Measurements from ENCODE around the gene DOCK1.
"Not testable (repeated sequence)": the region's sequence is repeated elsewhere in the genome, so short reads cannot be mapped to it uniquely, and the experiment has no call there.

Gene DOCK1

GRCh38 chr10:127283017-127283416 lies 377.8 kb downstream of the DOCK1 start:
- DNase-seq, result no peak
- intact Hi-C loops (cut with DNase I), result no loop called here

- no peak for DNase-seq
- intact Hi-C loops (cut with DNase I), result no loop called here
These were observed 378.3 kb downstream of the DOCK1 start for GRCh38 chr10:127283576-127283975.

GRCh38 chr10:127290850-127291249 lies 385.6 kb downstream of the DOCK1 start:
- intact Hi-C loops (cut with DNase I), result no loop called here
- DNase-seq, result no peak

DNA sequence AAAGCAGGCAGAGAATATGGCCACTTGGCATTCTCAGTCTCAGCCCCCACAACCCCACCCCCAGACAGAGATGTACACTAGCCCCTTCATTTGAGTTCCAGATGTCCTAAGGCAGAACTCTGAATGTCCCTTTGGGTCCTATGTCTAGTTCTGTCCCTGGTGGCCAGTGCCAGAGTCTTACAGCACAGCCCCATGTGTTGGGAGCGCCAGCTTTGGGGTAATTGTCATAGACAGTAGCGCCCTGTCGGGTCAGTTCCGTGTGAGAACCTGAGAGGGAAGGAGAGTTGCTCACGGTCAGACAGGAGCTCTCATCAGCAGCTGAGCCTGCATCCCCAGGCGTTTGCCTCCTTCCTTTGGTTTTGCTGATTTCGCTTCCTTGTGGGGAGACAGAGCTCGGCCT lies 386.1 kb downstream of the DOCK1 start:
- intact Hi-C loops (cut with DNase I), result no loop called here
- DNase-seq, result no peak

DNA sequence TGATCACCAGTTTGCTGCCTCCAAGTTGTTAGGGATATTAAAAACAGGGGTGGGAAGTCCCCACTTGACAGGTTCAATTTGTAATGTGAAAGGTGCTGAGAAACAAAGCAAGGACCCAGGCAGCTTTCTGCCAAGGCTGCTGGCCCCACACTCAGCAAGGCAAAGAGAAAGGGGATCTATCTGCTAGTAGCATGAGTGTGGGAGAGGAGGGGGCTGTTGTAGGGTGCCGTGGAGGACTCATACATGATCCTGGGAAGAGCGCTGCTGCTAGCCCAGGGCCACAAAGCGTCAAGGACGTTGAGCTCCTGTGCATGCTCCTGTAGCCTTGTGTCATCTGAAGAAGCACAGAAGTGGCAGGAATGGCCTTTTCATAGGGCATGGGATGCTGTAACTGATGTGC lies 387.7 kb downstream of the DOCK1 start:
- no peak for DNase-seq
- intact Hi-C loops (cut with DNase I), result no loop called here

DNA sequence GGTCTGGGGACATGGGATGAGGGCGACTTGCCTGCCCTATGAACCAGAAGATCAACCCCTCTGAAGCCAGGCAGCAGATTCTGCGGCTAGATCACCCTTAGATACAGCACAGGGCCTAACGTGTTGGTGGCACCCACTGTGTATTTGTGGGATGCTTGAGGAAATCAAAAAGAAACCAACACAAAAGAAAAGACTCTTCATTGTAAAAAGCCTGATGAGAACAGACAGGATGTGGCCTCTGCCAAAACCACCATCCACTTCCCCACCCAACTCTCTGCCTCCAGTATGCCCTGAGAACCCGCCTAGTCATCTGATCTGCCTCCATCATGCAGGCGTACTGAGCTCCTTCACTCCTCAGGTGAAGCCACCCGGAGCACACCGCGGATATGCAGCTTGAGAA lies 388.4 kb downstream of the DOCK1 start:
- intact Hi-C loops (cut with DNase I), result no loop called here

GRCh38 chr10:127296696-127297095 lies 391.5 kb downstream of the DOCK1 start:
- intact Hi-C loops (cut with DNase I), result no loop called here

More for the DNA sequence above, 388.4 kb downstream of the DOCK1 start:
- DNase-seq, result no peak

GRCh38 chr10:127298381-127298780 lies 393.2 kb downstream of the DOCK1 start:
- no peak for DNase-seq
- intact Hi-C loops (cut with DNase I), result no loop called here

More at GRCh38 chr10:127296696-127297095, 391.5 kb downstream of the DOCK1 start:
- DNase-seq, result no peak

DNA sequence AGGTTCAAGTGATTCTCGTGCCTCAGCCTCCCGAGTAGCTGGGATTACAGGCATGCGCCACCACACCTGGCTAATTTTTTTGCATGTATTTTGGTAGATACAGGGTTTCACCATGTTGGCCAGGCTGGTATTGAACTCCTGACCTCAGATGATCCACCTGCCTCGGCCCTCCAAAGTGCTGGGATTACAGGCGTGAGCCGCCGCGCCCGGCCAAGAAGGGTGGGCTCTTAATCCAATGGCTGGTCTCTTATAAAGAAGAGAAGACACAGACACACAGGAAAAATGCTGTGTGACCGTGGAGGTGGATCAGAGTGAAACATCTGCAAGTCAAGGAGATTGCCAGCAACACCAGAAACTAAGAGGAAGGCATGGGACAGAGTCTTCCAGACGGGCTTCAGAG lies 394.0 kb downstream of the DOCK1 start:
- intact Hi-C loops (cut with DNase I), result not testable (repeated sequence)

DNA sequence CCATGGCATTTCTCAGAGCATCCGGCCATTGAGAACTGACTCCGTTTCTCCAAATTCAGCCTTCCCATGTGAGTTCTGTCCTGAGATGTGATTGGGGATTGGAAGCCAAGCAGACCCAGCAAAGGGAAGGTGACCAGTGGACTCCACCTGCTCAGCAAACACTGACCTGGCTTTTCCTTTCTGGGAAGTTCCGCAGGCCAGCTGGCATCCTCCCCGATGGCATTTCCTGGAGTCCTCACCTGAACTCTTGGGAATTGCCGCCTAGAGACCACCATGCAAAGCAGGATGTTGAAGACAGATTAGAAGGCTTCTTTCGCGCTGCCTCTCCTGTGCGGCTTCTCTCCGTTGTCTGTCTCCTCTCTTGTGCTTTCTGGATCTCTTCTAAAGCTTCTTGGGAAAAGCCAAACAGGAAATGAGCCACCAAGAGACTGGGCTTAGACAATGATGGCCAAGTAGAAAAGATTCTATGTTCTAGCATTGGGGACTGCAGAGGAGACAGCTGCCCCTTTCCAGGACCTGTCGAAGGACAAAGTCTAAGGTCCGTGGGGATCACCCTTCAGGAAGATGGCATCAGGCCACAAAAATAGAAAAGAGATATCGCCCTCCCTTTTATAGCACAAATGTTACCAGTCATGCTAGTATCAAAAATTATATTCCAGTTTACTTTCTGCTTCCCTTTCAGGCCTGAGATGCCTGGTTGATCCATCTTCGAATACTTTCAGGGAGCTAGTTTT lies 394.9 kb downstream of the DOCK1 start:
- no peak for DNase-seq
- intact Hi-C loops (cut with DNase I), result no loop called here

More for the DNA sequence above, 394.0 kb downstream of the DOCK1 start:
- DNase-seq, result not testable (repeated sequence)

DNA sequence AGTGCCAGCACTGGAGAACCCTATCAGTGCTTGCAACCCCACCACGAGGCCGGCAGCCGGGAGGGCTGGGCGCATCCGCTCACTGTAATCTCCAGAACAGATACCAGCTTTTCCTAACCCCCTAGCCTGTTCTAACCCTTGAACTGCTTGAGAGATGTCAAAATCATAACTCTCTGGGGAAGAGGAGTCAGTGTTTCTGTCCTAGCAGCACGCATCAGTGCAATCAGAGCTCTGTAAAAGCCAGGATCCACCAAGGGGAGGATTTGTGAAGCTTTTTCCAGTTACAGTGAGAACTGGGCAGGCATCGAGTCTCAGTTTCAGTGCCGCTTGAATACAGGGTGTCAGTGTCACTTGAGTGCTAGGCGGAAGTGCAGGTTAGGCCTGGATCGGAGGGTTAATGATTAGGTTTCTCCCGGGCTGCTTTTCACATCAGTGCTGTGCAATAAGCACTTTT lies 395.7 kb downstream of the DOCK1 start:
- intact Hi-C loops (cut with DNase I), result no loop called here
- DNase-seq, result no peak

GRCh38 chr10:127302343-127302742 lies 397.1 kb downstream of the DOCK1 start:
- DNase-seq, result no peak
- intact Hi-C loops (cut with DNase I), result no loop called here

DNA sequence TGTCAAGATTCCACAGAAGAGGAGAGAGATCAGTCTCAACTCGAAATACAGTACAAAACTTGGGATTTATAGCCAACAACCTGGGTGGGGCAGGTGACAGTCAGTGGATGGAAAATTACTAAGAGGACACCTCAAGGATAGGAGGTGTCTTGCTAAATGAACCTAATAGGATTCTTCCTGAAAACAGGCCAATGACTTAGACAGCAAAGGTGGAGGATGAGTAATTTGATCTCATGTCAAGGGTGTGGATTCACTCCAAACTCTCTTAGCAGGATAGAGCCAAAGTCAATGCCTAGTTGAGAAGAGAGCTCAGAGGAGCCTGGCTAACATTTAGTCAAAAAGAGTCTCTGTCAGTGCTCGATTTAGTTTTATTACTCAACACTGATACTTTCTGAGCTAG lies 397.9 kb downstream of the DOCK1 start:
- intact Hi-C loops (cut with DNase I), result no loop called here
- no peak for DNase-seq

DNA sequence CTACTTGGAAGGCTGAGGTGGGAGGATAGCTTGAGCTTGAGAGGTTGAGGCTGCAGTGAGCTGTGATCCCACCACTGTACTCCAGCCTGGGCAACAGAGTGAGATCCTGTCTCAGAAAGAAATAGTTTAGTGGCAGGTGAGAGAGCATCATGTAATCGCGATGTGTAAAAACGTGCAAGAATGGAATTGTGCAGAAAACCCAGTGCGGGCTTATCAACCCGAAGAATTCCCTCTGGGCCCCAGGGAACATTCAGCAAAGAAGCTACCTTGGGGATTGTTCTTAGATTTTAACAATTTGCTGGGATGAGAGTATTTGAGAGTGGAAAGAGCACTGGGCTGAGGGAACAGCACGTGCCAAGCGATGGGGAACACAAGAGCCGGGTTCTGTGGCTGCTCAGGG lies 398.5 kb downstream of the DOCK1 start:
- intact Hi-C loops (cut with DNase I), result no loop called here
- DNase-seq, result no peak

DNA sequence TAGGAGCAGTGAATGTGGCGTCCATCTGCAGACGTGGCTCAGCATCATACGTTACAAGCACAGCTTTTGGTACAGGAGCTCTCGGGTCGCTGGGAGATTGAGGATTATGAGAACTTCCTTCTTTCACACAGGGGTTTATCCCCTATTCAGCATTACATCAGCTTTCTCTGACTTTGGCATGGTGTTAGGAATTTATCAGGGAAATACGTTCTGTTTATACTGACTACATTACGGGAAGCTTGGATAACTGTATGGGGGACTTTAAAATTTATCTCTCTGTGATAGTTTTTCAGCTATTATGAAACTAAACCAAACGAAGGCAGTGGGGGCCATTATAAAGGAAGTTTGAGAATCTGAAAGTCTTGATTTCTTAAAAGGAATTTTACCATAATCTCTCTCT lies 401.3 kb downstream of the DOCK1 start:
- intact Hi-C loops (cut with DNase I), result no loop called here
- no peak for DNase-seq

DNA sequence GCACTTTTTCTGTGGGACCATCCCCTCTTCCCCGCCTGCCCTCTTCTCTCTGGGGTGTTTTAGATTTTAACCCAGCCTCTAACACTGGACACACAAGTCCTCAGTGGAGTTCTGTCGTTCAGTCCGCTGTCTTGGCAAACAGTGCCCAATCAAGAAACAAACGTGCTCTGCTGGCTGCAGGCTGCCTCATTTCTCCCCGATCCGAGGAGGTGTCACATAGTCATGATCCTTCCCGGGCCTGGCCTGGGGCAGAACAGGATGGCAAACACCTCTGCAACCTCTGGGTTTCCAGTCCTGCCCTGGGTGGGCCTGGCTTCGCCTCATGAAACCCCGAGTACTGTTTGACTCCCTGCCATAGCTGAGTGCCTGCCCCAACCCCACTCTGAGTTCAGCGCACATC lies 402.1 kb downstream of the DOCK1 start:
- intact Hi-C loops (cut with DNase I), result no loop called here
- no peak for DNase-seq

- intact Hi-C loops (cut with DNase I), result no loop called here
These were observed 402.8 kb downstream of the DOCK1 start for GRCh38 chr10:127308031-127308430.

GRCh38 chr10:127309619-127310018 lies 404.4 kb downstream of the DOCK1 start:
- DNase-seq; intact Hi-C loops (cut with DNase I): not testable (repeated sequence)

More at GRCh38 chr10:127308031-127308430, 402.8 kb downstream of the DOCK1 start:
- DNase-seq, result peak in 1 of 10 donors; percentile 57

DNA sequence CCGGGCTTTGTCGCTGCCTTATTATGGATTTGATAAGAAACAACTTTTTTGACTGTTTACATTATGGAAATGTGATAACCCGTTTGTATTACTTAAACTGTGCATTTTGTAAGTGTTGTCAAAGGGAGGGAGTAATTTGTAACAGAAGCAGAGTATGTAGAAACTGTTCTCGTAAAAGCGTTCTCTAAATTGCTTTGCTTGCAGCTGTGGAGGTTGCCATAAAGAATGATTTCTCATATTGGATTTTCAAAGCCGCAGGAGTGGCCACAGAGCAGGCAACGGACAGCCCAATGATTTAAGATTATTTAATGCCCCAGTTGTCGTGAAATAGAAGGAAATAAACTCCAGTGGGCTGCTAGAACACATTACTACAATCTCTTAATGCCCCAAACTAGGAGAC lies 405.2 kb downstream of the DOCK1 start:
- no peak for DNase-seq
- intact Hi-C loops (cut with DNase I), result no loop called here

- intact Hi-C loops (cut with DNase I), result no loop called here
- DNase-seq, result no peak
These were observed 405.7 kb downstream of the DOCK1 start for GRCh38 chr10:127310923-127311322.

- DNase-seq, result peak in 3 of 10 donors; percentile 36 to 82 (median 45)
- intact Hi-C loops (cut with DNase I), result no loop called here
These were observed 408.9 kb downstream of the DOCK1 start for GRCh38 chr10:127313996-127314700.

DNA sequence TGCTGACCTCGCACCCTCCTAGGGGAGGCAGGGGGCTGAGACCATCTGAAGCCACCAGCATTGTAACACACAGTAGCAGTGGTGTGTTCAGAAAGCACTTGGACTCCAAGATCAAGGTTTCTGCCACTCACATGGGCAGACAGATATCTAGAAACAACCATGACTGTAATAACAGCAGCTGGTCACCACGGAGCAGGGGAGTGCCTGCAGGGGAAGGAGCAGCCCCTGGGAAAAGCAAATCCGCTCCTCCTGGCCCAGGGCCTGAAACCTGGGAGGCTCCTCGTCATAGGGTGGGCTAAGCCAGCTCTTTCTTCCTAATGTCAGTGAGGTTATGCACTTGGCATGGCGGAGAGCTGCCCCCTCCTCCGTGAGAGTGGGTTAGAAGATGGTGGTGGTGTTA lies 409.6 kb downstream of the DOCK1 start:
- intact Hi-C loops (cut with DNase I), result no loop called here
- DNase-seq, result peak in 1 of 10 donors; percentile 49

Data from posterior cingulate gyrus (tissue), 11 donors.